GM18907 (cell line): Measurements from ENCODE around the gene ZNF518B.

Experiments used
- ATAC-seq: cut with Tn5 transposase; IDR thresholded peaks from one replicate; pipeline ENCODE4 v1.9.1; 2021; ENCODE audit warnings: mild to moderate bottlenecking, moderate library complexity; ENCODE audit not compliant: unreplicated experiment

ZNF518B gene

GRCh38 chr4:10457255-10457801 is at the start of gene ZNF518B:
Gene ZNF518B, minus strand, starts transcription at chr4:10457426. Its CDS starts 11,098 bp downstream, at chr4:10446328.
- ATAC-seq, result peak; percentile 74

- ATAC-seq, result no peak
Observed at GRCh38 chr4:10506077-10506476, 48.9 kb upstream of the ZNF518B start.

GRCh38 chr4:10504570-10505179 is 47.4 kb upstream of the ZNF518B start:
- ATAC-seq, result no peak

GRCh38 chr4:10502717-10503116 is 45.5 kb upstream of the ZNF518B start:
- ATAC-seq, result no peak

- no peak for ATAC-seq
Observed at GRCh38 chr4:10500776-10501175, 43.5 kb upstream of the ZNF518B start.

GRCh38 chr4:10496200-10496599 is 39.0 kb upstream of the ZNF518B start:
- ATAC-seq, result no peak

- no peak for ATAC-seq
Observed at GRCh38 chr4:10495651-10496050, 38.4 kb upstream of the ZNF518B start.

GRCh38 chr4:10492464-10492863 is 35.2 kb upstream of the ZNF518B start:
- ATAC-seq, result no peak

- ATAC-seq, result no peak
Observed at GRCh38 chr4:10491401-10491800, 34.2 kb upstream of the ZNF518B start.

- ATAC-seq, result no peak
Observed at GRCh38 chr4:10490996-10491395, 33.8 kb upstream of the ZNF518B start.

GRCh38 chr4:10482913-10483312 is 25.7 kb upstream of the ZNF518B start:
- ATAC-seq, result no peak

- no peak for ATAC-seq
Observed at GRCh38 chr4:10480616-10481015, 23.4 kb upstream of the ZNF518B start.

GRCh38 chr4:10478621-10479020 is 21.4 kb upstream of the ZNF518B start:
- no peak for ATAC-seq

- no peak for ATAC-seq
Observed at GRCh38 chr4:10470505-10470904, 13.3 kb upstream of the ZNF518B start.

GRCh38 chr4:10466161-10466560 is 8.9 kb upstream of the ZNF518B start:
- no peak for ATAC-seq

GRCh38 chr4:10462876-10463275 is 5.7 kb upstream of the ZNF518B start:
- ATAC-seq, result no peak

GRCh38 chr4:10461850-10462400 is 4.7 kb upstream of the ZNF518B start:
- no peak for ATAC-seq

- peak; percentile 77 for ATAC-seq
Observed at GRCh38 chr4:10461091-10461849, 4.0 kb upstream of the ZNF518B start.

GRCh38 chr4:10460313-10461047 is 3.3 kb upstream of the ZNF518B start:
- no peak for ATAC-seq

- ATAC-seq, result no peak
Observed at GRCh38 chr4:10459305-10459704, 2.1 kb upstream of the ZNF518B start.

- ATAC-seq, result no peak
Observed at GRCh38 chr4:10458177-10458576, 951 bp upstream of the ZNF518B start.
